Measurements from ENCODE around the gene CLDN10.

CLDN10 gene

DNA sequence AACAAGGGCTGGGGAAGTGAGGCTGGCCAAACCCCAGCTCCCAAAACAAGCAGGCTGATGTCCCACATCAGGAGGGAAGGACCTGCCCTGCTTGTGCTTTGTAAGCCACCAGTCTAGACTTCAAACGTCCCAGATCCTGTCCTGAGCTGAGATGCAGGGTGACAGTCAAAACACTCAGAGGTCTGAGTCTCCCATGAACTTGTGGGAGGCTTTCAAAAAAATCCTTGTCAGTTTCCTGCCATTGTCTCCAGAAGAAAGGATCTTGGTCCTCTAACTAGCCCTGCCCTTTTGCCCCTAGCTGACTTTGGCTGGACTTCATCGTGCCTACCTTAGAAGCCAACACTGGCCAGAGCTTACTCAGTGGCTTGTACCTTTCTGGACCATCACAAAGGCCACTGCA is 48.7 kb downstream of the CLDN10 start:
- H2BK120ac ChIP-seq (ENCODE audit: low read depth, low read length), result no peak overlapping the region
- peaks cover 34 to 92% of the 10 kb centered on the region in 2 experiments for H3K36me3 ChIP-seq (ENCODE audit: control insufficient read depth in 1 of 2, insufficient read depth in 2 of 2, low read depth in 1 of 2, low read length in 2 of 2)
- H3K4me3 ChIP-seq (ENCODE audit: insufficient read depth in 1 of 2, low read depth in 1 of 2, low read length in 2 of 2), result no peak overlapping the region
- no peak overlapping the region for H3K18ac ChIP-seq (ENCODE audit: low read depth in 1 of 2, low read length in 2 of 2)
- peaks cover 7% of the 10 kb centered on the region for H3K4me1 ChIP-seq (ENCODE audit: control insufficient read depth, insufficient read depth, low read depth, low read length)
- no peak for DNase-seq
- H2BK15ac ChIP-seq (ENCODE audit: low read depth, poor library complexity, severe bottlenecking), result no peak overlapping the region
- 81% methylated on average over 2 of the region's 2 CpGs for WGBS
- H3K23ac ChIP-seq (ENCODE audit: low read length in 2 of 2), result no peak overlapping the region
- H3K9ac ChIP-seq (ENCODE audit: low read length), result no peak overlapping the region
- H3K14ac ChIP-seq (ENCODE audit: low read length in 2 of 2), result no peak overlapping the region
- H3K4ac ChIP-seq (ENCODE audit: low read depth in 1 of 2, low read length in 2 of 2), result no peak overlapping the region
- no peaks in the 10 kb centered on the region for H3K9me3 ChIP-seq (ENCODE audit: control insufficient read depth, low read length)
- no peak overlapping the region for H2AK5ac ChIP-seq (ENCODE audit: low read length, severe bottlenecking)
- H2BK12ac ChIP-seq (ENCODE audit: low read length in 2 of 2), result no peak overlapping the region
- H2AFZ ChIP-seq (ENCODE audit: low read depth, low read length), result no peak overlapping the region
- H3K79me1 ChIP-seq (replicated peaks; ENCODE audit: low read length, poor library complexity, severe bottlenecking), result peaks cover 26% of the 10 kb centered on the region
- H4K91ac ChIP-seq (ENCODE audit: low read length), result no peak overlapping the region
- H2BK5ac ChIP-seq (ENCODE audit: low read depth, low read length, poor library complexity, severe bottlenecking), result no peak overlapping the region
- no peak overlapping the region for H4K8ac ChIP-seq (ENCODE audit: low read length)
- H3K27me3 ChIP-seq (ENCODE audit: control insufficient read depth in 1 of 2, insufficient read depth in 1 of 2, low read length in 2 of 2), result no peaks in the 10 kb centered on the region
- H3K4me2 ChIP-seq (ENCODE audit: low read length, poor library complexity, severe bottlenecking), result no peak overlapping the region
- H3K27ac ChIP-seq (ENCODE audit: low read length, poor library complexity, severe bottlenecking), result no peak overlapping the region

DNA sequence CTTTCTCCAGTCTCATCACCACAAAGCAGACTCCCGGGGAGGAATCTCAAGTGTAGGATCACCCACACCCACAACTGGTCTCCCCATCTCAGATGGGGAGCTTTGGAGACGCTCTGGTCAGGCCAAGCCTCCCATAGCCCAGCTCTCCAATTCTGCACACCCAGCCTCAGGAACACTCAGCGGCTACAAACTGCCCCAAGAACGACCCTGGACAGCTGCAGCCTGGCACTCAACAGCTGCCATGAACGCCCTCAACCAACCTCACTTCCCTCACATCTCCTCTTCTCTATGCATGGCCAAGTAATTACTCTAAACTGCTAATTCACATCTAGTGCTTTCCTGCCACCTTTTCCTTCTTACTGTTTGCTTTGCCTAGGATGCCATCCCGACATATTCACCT is 49.4 kb downstream of the CLDN10 start:
- Histone ChIP-seq H3K9ac (ENCODE audit: low read length) (no peak overlapping the region), H3K4me3 (ENCODE audit: insufficient read depth in 1 of 2, low read depth in 1 of 2, low read length in 2 of 2) (no peak overlapping the region), H3K27ac (ENCODE audit: low read length, poor library complexity, severe bottlenecking) (no peak overlapping the region), H3K4me1 (ENCODE audit: control insufficient read depth, insufficient read depth, low read depth, low read length) (peaks cover 7% of the 10 kb centered on the region), H2BK120ac (ENCODE audit: low read depth, low read length) (no peak overlapping the region), H3K27me3 (ENCODE audit: control insufficient read depth in 1 of 2, insufficient read depth in 1 of 2, low read length in 2 of 2) (no peaks in the 10 kb centered on the region), H3K36me3 (ENCODE audit: control insufficient read depth in 1 of 2, insufficient read depth in 2 of 2, low read depth in 1 of 2, low read length in 2 of 2) (peaks cover 31 to 93% of the 10 kb centered on the region in 2 experiments), H2AFZ (ENCODE audit: low read depth, low read length) (no peak overlapping the region), H2BK15ac (ENCODE audit: low read depth, poor library complexity, severe bottlenecking) (no peak overlapping the region), H2BK12ac (ENCODE audit: low read length in 2 of 2) (no peak overlapping the region), H2AK5ac (ENCODE audit: low read length, severe bottlenecking) (no peak overlapping the region), H3K14ac (ENCODE audit: low read length in 2 of 2) (no peak overlapping the region), H4K8ac (ENCODE audit: low read length) (no peak overlapping the region), H3K23ac (ENCODE audit: low read length in 2 of 2) (no peak overlapping the region), H3K9me3 (ENCODE audit: control insufficient read depth, low read length) (no peaks in the 10 kb centered on the region), H3K4ac (ENCODE audit: low read depth in 1 of 2, low read length in 2 of 2) (no peak overlapping the region), H3K79me1 (replicated peaks; ENCODE audit: low read length, poor library complexity, severe bottlenecking) (peaks cover 23% of the 10 kb centered on the region), H3K18ac (ENCODE audit: low read depth in 1 of 2, low read length in 2 of 2) (no peak overlapping the region), H3K4me2 (ENCODE audit: low read length, poor library complexity, severe bottlenecking) (no peak overlapping the region), H4K91ac (ENCODE audit: low read length) (no peak overlapping the region), H2BK5ac (ENCODE audit: low read depth, low read length, poor library complexity, severe bottlenecking) (no peak overlapping the region)
- WGBS, result 97% methylated on average over 6 of the region's 6 CpGs
- no peak for DNase-seq

DNA sequence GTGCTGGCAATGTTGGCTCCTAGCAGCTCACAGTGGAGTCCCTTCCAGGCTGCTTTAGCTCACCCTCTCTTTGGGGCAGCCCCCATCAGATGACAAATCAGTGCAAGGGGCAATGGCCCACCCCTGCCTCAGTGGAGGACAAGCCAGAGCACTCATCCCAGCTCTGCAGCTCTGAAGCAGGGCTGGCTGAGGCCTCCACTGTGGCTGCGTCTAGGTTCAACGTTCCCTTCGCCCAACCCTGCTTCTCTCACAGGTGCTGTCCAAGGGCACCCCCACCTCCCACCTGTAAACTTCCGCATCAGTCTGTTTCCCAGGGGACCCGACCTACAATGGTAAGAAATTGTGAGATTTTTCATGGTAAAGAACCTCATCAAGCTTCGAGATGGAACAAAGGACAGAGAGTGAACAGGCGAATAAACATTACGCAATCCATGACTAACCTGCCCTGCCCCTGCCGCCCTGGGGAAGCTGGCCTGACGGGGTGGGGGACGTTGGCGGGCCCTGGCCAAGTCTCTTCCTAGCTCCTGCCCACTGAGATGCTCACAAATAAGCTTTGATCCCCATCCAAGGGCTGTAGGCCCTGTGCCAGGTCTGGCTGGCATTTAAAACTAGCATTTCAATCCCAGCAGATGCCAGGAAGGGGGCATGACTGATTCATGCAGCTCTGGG is 51.5 kb downstream of the CLDN10 start:
- Histone ChIP-seq H2AK5ac (ENCODE audit: low read length, severe bottlenecking) (peak overlapping the region; percentile 14), H2BK12ac (ENCODE audit: low read length in 2 of 2) (no peak overlapping the region), H3K18ac (ENCODE audit: low read depth in 1 of 2, low read length in 2 of 2) (no peak overlapping the region), H2BK15ac (ENCODE audit: low read depth, poor library complexity, severe bottlenecking) (no peak overlapping the region), H3K4ac (ENCODE audit: low read depth in 1 of 2, low read length in 2 of 2) (no peak overlapping the region), H2BK120ac (ENCODE audit: low read depth, low read length) (no peak overlapping the region), H2AFZ (ENCODE audit: low read depth, low read length) (no peak overlapping the region), H3K9me3 (ENCODE audit: control insufficient read depth, low read length) (no peaks in the 10 kb centered on the region), H2BK5ac (ENCODE audit: low read depth, low read length, poor library complexity, severe bottlenecking) (no peak overlapping the region), H3K14ac (ENCODE audit: low read length in 2 of 2) (no peak overlapping the region), H3K79me1 (replicated peaks; ENCODE audit: low read length, poor library complexity, severe bottlenecking) (peaks cover 22% of the 10 kb centered on the region), H3K27ac (ENCODE audit: low read length, poor library complexity, severe bottlenecking) (peak overlapping the region; percentile 2), H4K91ac (ENCODE audit: low read length) (no peak overlapping the region), H3K9ac (ENCODE audit: low read length) (no peak overlapping the region), H3K23ac (ENCODE audit: low read length in 2 of 2) (no peak overlapping the region), H3K4me1 (ENCODE audit: control insufficient read depth, insufficient read depth, low read depth, low read length) (peaks cover 7% of the 10 kb centered on the region), H3K4me3 (ENCODE audit: insufficient read depth in 1 of 2, low read depth in 1 of 2, low read length in 2 of 2) (no peak overlapping the region), H3K36me3 (ENCODE audit: control insufficient read depth in 1 of 2, insufficient read depth in 2 of 2, low read depth in 1 of 2, low read length in 2 of 2) (peaks cover 33 to 89% of the 10 kb centered on the region in 2 experiments), H3K4me2 (ENCODE audit: low read length, poor library complexity, severe bottlenecking) (no peak overlapping the region), H4K8ac (ENCODE audit: low read length) (no peak overlapping the region), H3K27me3 (ENCODE audit: control insufficient read depth in 1 of 2, insufficient read depth in 1 of 2, low read length in 2 of 2) (no peaks in the 10 kb centered on the region)
- whole genome bisulfite sequencing, result 94% methylated on average over 12 of the region's 12 CpGs
- DNase-seq, result no peak

DNA sequence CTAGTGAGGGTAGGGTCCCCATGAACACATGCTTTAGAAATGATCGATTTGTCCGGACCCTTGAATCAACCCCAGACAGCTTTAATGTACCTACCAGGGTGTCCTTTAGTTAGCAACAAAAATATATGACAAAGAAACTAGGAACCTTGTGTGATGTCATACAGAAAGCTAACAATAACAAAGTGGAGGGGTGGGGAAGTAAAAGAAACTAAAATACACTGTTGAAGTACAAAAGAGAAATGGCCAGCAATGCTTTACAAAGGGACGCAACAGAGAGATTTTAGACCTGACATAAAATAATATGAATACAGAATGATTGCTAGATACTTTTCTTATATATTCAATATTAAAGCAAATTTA is 52.0 kb downstream of the CLDN10 start:
- Histone ChIP-seq H4K8ac (ENCODE audit: low read length) (no peak overlapping the region), H3K27me3 (ENCODE audit: control insufficient read depth in 1 of 2, insufficient read depth in 1 of 2, low read length in 2 of 2) (no peaks in the 10 kb centered on the region), H2BK5ac (ENCODE audit: low read depth, low read length, poor library complexity, severe bottlenecking) (no peak overlapping the region), H3K18ac (ENCODE audit: low read depth in 1 of 2, low read length in 2 of 2) (no peak overlapping the region), H2AK5ac (ENCODE audit: low read length, severe bottlenecking) (no peak overlapping the region), H4K91ac (ENCODE audit: low read length) (no peak overlapping the region), H3K4me2 (ENCODE audit: low read length, poor library complexity, severe bottlenecking) (no peak overlapping the region), H3K4me3 (ENCODE audit: insufficient read depth in 1 of 2, low read depth in 1 of 2, low read length in 2 of 2) (no peak overlapping the region), H3K27ac (ENCODE audit: low read length, poor library complexity, severe bottlenecking) (peak overlapping the region; percentile 1), H3K79me1 (replicated peaks; ENCODE audit: low read length, poor library complexity, severe bottlenecking) (peaks cover 22% of the 10 kb centered on the region), H2BK15ac (ENCODE audit: low read depth, poor library complexity, severe bottlenecking) (no peak overlapping the region), H2BK120ac (ENCODE audit: low read depth, low read length) (no peak overlapping the region), H3K14ac (ENCODE audit: low read length in 2 of 2) (no peak overlapping the region), H3K9me3 (ENCODE audit: control insufficient read depth, low read length) (no peaks in the 10 kb centered on the region), H3K4ac (ENCODE audit: low read depth in 1 of 2, low read length in 2 of 2) (no peak overlapping the region), H3K9ac (ENCODE audit: low read length) (no peak overlapping the region), H2AFZ (ENCODE audit: low read depth, low read length) (no peak overlapping the region), H3K23ac (ENCODE audit: low read length in 2 of 2) (no peak overlapping the region), H2BK12ac (ENCODE audit: low read length in 2 of 2) (no peak overlapping the region), H3K36me3 (ENCODE audit: control insufficient read depth in 1 of 2, insufficient read depth in 2 of 2, low read depth in 1 of 2, low read length in 2 of 2) (peaks cover 33 to 89% of the 10 kb centered on the region in 2 experiments), H3K4me1 (ENCODE audit: control insufficient read depth, insufficient read depth, low read depth, low read length) (peaks cover 7% of the 10 kb centered on the region)
- no peak for DNase-seq
- WGBS, result no CpG with 5 or more reads among the region's 3 CpGs
